Measurements from ENCODE around the gene KRTAP10-1. TPM values are rescaled to one million over a fixed set of nuclear protein-coding genes. Genes with fewer than 3 reads are reported as not detected.

KRTAP10-1 gene
- total and polyA plus RNA-seq, 2 of the 8 experiments (the other 6 are each of a cell fraction or from before 2014, with no cell fraction given), result 0.08 TPM; not detected in 1

DNA sequence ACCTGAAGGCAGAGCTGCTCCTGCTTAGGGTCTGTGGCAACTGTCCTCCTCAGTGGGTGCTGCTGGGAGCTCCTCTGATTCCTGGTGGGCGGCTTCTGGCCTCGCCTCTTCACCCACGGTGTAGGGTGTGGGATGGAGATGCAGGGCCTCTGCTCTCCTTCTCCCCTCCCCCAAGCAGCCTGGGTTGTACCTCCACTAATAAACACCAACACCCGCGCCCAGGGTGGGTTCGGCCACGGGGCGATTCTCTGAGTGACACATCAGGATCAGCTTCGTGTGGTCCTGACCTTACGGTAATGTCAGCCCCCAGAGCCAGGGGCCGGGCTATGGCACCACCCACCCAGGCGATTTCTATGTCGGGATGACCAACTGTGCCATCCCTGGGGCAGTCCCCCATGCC is 23.7 kb downstream of the KRTAP10-1 start:
- no peak for TF ChIP-seq BACH1 (IDR thresholded peaks at IDR 0.05; ENCODE audit: low read length)
- TF ChIP-seq EZH2 (IDR thresholded peaks at IDR 0.05; ENCODE audit: low read depth, low read length, severe bottlenecking), result no peak
- TF ChIP-seq MAFK (IDR thresholded peaks at IDR 0.05; ENCODE audit: low read depth, low read length), result no peak
- TF ChIP-seq, protein P1, sequence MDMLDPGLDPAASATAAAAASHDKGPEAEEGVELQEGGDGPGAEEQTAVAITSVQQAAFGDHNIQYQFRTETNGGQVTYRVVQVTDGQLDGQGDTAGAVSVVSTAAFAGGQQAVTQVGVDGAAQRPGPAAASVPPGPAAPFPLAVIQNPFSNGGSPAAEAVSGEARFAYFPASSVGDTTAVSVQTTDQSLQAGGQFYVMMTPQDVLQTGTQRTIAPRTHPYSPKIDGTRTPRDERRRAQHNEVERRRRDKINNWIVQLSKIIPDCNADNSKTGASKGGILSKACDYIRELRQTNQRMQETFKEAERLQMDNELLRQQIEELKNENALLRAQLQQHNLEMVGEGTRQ (IDR thresholded peaks at IDR 0.05; ENCODE audit: low read length), result no peak
- no peak for TF ChIP-seq RXRA (IDR thresholded peaks at IDR 0.05; ENCODE audit: insufficient read depth, low read depth, low read length)
- TF ChIP-seq RFX5 (IDR thresholded peaks at IDR 0.05; ENCODE audit: borderline replicate concordance, low read depth, low read length), result no peak
- Histone ChIP-seq H2BK15ac (ENCODE audit: low read length) (no peak overlapping the region), H4K8ac (ENCODE audit: extremely low read depth, insufficient read depth, low read length) (0 out of 2 replicates have a peak overlapping the region, but pooled peaks have one; percentile 15), H2AK5ac (ENCODE audit: low read depth, low read length) (no peak overlapping the region), H3K56ac (replicated peaks; ENCODE audit: insufficient read length, low read depth, low read length) (no peak overlapping the region), H2BK12ac (ENCODE audit: low read depth, low read length) (no peak overlapping the region), H3K14ac (ENCODE audit: insufficient read length) (no peak overlapping the region), H3K18ac (ENCODE audit: extremely low read depth, low read length) (no peak overlapping the region), H4K91ac (replicated peaks; ENCODE audit: insufficient read length, low read length) (no peak overlapping the region), H3K9ac (replicated peaks in 1 of 4; ENCODE audit: extremely low read depth in 1 of 4, low read depth in 3 of 4, low read length in 3 of 4) (no peak overlapping the region), H2AFZ (ENCODE audit: low read length) (no peak overlapping the region), H3K36me3 (ENCODE audit: control insufficient read depth in 2 of 4, insufficient read depth in 4 of 4, low read length in 3 of 4) (peaks cover 0 to 1% (median under 1%) of the 10 kb centered on the region in 4 experiments; a peak in 3 of 8 replicates), H3K27me3 (replicated peaks in 1 of 4; ENCODE audit: control insufficient read depth in 3 of 4, extremely low read depth in 1 of 4, insufficient read depth in 3 of 4, low read length in 3 of 4) (no peaks in the 10 kb centered on the region), H4K20me1 (replicated peaks in 1 of 2; ENCODE audit: control insufficient read depth in 1 of 2, insufficient read depth in 2 of 2, low read length in 2 of 2) (peaks cover 2 to 3% of the 10 kb centered on the region in 2 experiments), H3K79me1 (ENCODE audit: low read depth, low read length) (no peaks in the 10 kb centered on the region), H3K27ac (ENCODE audit: low read depth, low read length) (no peak overlapping the region), H3K23me2 (ENCODE audit: low read depth, low read length) (peaks cover 2% of the 10 kb centered on the region; the same call in 1 of the 2 replicates), H3K9me3 (ENCODE audit: insufficient read depth in 2 of 2, low read depth in 1 of 2, low read length in 1 of 2) (no peaks in the 10 kb centered on the region; a peak in 2 of 4 replicates), H3K4me1 (replicated peaks in 1 of 4; ENCODE audit: control insufficient read depth in 3 of 4, insufficient read depth in 4 of 4, low read length in 3 of 4) (peaks cover 0 to 3% (median 0%) of the 10 kb centered on the region in 4 experiments; a peak in 1 of 7 replicates), H3K23ac (ENCODE audit: insufficient read length) (no peak overlapping the region), H3K4ac (replicated peaks; ENCODE audit: insufficient read length, low read depth, low read length) (no peak overlapping the region), H2BK5ac (ENCODE audit: low read depth, low read length) (no peak overlapping the region), H2BK20ac (ENCODE audit: low read length) (no peak overlapping the region), H3K4me2 (ENCODE audit: insufficient read depth in 1 of 2, low read depth in 2 of 2, low read length in 2 of 2) (no peak overlapping the region), H4K5ac (ENCODE audit: insufficient read length, low read depth, low read length) (no peak overlapping the region), H3K79me2 (ENCODE audit: control insufficient read depth in 1 of 2, insufficient read depth in 2 of 2, low read length in 2 of 2) (no peaks in the 10 kb centered on the region), H3K4me3 (ENCODE audit: extremely low read depth in 1 of 4, insufficient read depth in 2 of 4, low read depth in 3 of 4, low read length in 4 of 4) (no peak overlapping the region), H2BK120ac (replicated peaks; ENCODE audit: low read depth, low read length) (no peak overlapping the region)
- 94% methylated on average over 13 of the region's 13 CpGs; no CpG with 5 or more reads in 1 of the 2 experiments for WGBS, 2 experiments (ENCODE audit: extremely low coverage in 1 of 2, insufficient coverage in 1 of 2, insufficient read length in 1 of 2, insufficient replicate concordance in 2 of 2, low coverage in 1 of 2, low lambda C conversion rate in 2 of 2, missing lambda C conversion rate in 1 of 2)
- CTCF ChIA-PET (ENCODE audit: partially characterized antibody), result interaction anchor here (0.9 to 1.3 kb wide), 3 partner anchors 10 to 244 kb away, joined by 3 to 4 read pairs (median 3); no protein-coding TSS in a partner anchor
- DNase-seq (ENCODE audit: low read depth in 1 of 2, low spot score in 2 of 2), result no peak
- POLR2A ChIA-PET (ENCODE audit: partially characterized antibody), result interaction anchor here (0.7 to 2.7 kb wide), 10 partner anchors 10 to 292 kb away, joined by 3 to 9 read pairs (median 3); no protein-coding TSS in a partner anchor
- FAIRE-seq, result no peak

Data from H1 (cell line).